Adipose tissue (tissue), 3 donors: ENCODE results near the gene ZBTB12. TPM values are rescaled to one million over a fixed set of nuclear protein-coding genes. Genes with fewer than 3 reads are reported as not detected.
"Not testable (repeated sequence)": the region's sequence is repeated elsewhere in the genome, so short reads cannot be mapped to it uniquely, and the experiment has no call there.

Source experiments
- H3K27ac ChIP-seq: one replicate; pipeline ENCODE4 v1.5.1; 2013; ENCODE audit warnings: low read depth, low read length
- WGBS, 3 donors: extraction: QIAGEN DNeasy Blood & Tissue Kit; methylation state at CpG; one replicate each; pipeline ENCODE4 v1.1.7; 2013; 5-methylcytosine and 5-hydroxymethylcytosine counted together
- polyA plus RNA-seq, 3 donors: library from polyadenylated mRNA; stranded (reverse); fragments of 200-250 nt; gene quantifications; one replicate each; pipeline ENCODE4 v1.2.3, GENCODE V29; 2013
- donor health status: healthy with polysubstance abuse.
- donor health status: Bipolar disorder and iron deficiency.
- donor health status: healthy.

The ZBTB12 gene
- polyA plus RNA-seq = 1 to 10 TPM; 1.7 to 5.2 (median 2.2) TPM

- H3K27ac ChIP-seq = peak within 1 kb of the TSS; percentile 54
- WGBS, 3 donors = 0 to 1% (median 0%) methylated on average over 52 to 72 of the region's 77 CpGs
Measured at GRCh38 chr6:31901953-31902643, at the start of gene ZBTB12. Gene ZBTB12, minus strand, starts transcription at chr6:31902086. Its CDS starts 781 bp downstream, at chr6:31901305.

GRCh38 chr6:31949926-31950548 lies 48.2 kb upstream of the ZBTB12 start:
- WGBS, 3 donors = 81 to 92% (median 83%) methylated on average over 7 of the region's 7 CpGs
- no peak overlapping the region for H3K27ac ChIP-seq

GRCh38 chr6:31948753-31949413 lies 47.0 kb upstream of the ZBTB12 start:
- H3K27ac ChIP-seq = no peak overlapping the region
- WGBS, 3 donors = 66 to 72% (median 67%) methylated on average over 6 of the region's 6 CpGs

- no peak overlapping the region for H3K27ac ChIP-seq
- WGBS, 3 donors = 69 to 82% (median 76%) methylated on average over 5 of the region's 5 CpGs
Measured at GRCh38 chr6:31948306-31948705, 46.4 kb upstream of the ZBTB12 start.

GRCh38 chr6:31947864-31948263 lies 46.0 kb upstream of the ZBTB12 start:
- no peak overlapping the region for H3K27ac ChIP-seq
- 76 to 91% (median 86%) methylated on average over 4 of the region's 4 CpGs for WGBS, 3 donors

GRCh38 chr6:31947070-31947675 lies 45.3 kb upstream of the ZBTB12 start:
- H3K27ac ChIP-seq = no peak overlapping the region

GRCh38 chr6:31946370-31946885 lies 44.5 kb upstream of the ZBTB12 start:
- WGBS, 3 donors = 66 to 82% (median 74%) methylated on average over 11 of the region's 11 CpGs
- peak overlapping the region; percentile 44 for H3K27ac ChIP-seq

More at GRCh38 chr6:31947070-31947675, 45.3 kb upstream of the ZBTB12 start:
- WGBS, 3 donors = 86 to 89% (median 87%) methylated on average over 24 of the region's 24 CpGs

GRCh38 chr6:31945507-31946369 lies 43.9 kb upstream of the ZBTB12 start, which contains the start of gene CFB:
Gene CFB, plus strand, starts transcription at chr6:31946095. Its CDS starts 127 bp downstream, at chr6:31946222.
- 37 to 46% (median 43%) methylated on average over 11 of the region's 11 CpGs for WGBS, 3 donors
- H3K27ac ChIP-seq = peak within 1 kb of the TSS; percentile 44

- no peak overlapping the region for H3K27ac ChIP-seq
- WGBS, 3 donors = 67 to 82% (median 71%) methylated on average over 9 of the region's 9 CpGs
Measured at GRCh38 chr6:31945154-31945506, 43.2 kb upstream of the ZBTB12 start.

- 80 to 88% (median 85%) methylated on average over 3 of the region's 3 CpGs for WGBS, 3 donors
- H3K27ac ChIP-seq = no peak overlapping the region
Measured at GRCh38 chr6:31943742-31944141, 41.9 kb upstream of the ZBTB12 start.

- H3K27ac ChIP-seq = no peak overlapping the region
- 4 to 20% (median 19%) methylated on average over 6 of the region's 6 CpGs for WGBS, 3 donors
Measured at GRCh38 chr6:31940256-31940664, 38.4 kb upstream of the ZBTB12 start.

GRCh38 chr6:31935823-31936222 lies 33.9 kb upstream of the ZBTB12 start:
- 66 to 85% (median 85%) methylated on average over 9 of the region's 9 CpGs for WGBS, 3 donors
- H3K27ac ChIP-seq = no peak overlapping the region

- whole genome bisulfite sequencing, 3 donors = 52 to 70% (median 55%) methylated on average over 3 of the region's 3 CpGs
- H3K27ac ChIP-seq = no peak overlapping the region
Measured at GRCh38 chr6:31935021-31935420, 33.1 kb upstream of the ZBTB12 start.

- 81 to 90% (median 89%) methylated on average over 19 of the region's 19 CpGs for WGBS, 3 donors
- no peak overlapping the region for H3K27ac ChIP-seq
Measured at GRCh38 chr6:31933537-31933936, 31.7 kb upstream of the ZBTB12 start.

- 93 to 100% (median 97%) methylated on average over 1 to 32 of the region's 32 CpGs for WGBS, 3 donors
- not testable (repeated sequence) for H3K27ac ChIP-seq
Measured at GRCh38 chr6:31932137-31932536, 30.3 kb upstream of the ZBTB12 start.

- 86 to 94% (median 88%) methylated on average over 1 of the region's 1 CpG for WGBS, 3 donors
- H3K27ac ChIP-seq = no peak overlapping the region
Measured at GRCh38 chr6:31930962-31931361, 29.1 kb upstream of the ZBTB12 start.

GRCh38 chr6:31928672-31928939 lies 26.7 kb upstream of the ZBTB12 start:
- H3K27ac ChIP-seq = no peak overlapping the region
- WGBS, 3 donors = 75 to 77% (median 75%) methylated on average over 9 of the region's 9 CpGs
